HG02588 (cell line): ENCODE results near the gene CHST10.
"Not testable (repeated sequence)": the region's sequence is repeated elsewhere in the genome, so short reads cannot be mapped to it uniquely, and the experiment has no call there.

Experiments used
- ATAC-seq: cut with Tn5 transposase; IDR thresholded peaks from one replicate; pipeline ENCODE4 v1.9.1; 2021; ENCODE audit warnings: mild to moderate bottlenecking, moderate library complexity; ENCODE audit not compliant: unreplicated experiment

CHST10 gene

GRCh38 chr2:100344433-100344832, 73.0 kb downstream of the CHST10 start:
- ATAC-seq, result no peak

DNA sequence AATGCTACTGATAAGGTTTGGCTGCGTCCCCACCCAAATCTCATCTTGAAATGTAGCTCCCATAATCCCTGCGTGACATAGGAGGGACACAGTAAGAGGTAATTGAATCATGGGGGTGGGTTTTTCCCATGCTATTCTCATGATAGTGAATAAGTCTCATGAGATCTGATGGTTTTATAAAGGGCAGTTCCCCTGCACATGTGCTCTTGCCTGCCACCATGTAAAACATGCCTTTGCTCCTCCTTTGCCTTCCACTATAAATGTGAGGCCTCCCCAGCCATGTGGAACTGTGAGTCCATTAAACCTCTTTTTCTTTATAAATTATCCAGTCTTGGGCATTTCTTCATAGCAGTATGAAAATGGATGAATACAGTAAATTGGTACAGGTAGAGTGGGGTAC, 75.0 kb downstream of the CHST10 start:
- ATAC-seq, result not testable (repeated sequence)
